ENCODE results near the gene ADAT3.

The ADAT3 gene

DNA sequence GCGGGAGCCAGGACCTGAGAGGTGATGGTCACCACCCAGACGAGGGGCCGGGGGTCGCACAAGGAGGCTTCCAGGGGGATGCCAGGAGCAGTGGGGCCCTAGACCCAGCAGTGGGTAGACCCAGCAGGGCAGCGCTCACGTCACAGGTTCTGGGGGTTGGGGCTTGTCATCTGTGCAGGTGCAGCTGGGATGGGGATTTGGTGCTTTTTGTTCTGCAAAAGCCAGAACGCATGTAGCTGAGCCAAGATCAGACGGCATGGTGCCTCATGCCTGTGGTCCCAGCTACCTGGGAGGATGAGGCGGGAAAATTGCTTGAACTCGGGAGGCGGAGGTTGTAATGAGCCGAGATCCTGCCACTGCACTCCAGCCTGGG, 50.9 kb downstream of the ADAT3 start:
- no peak overlapping the region for H3K4me3 ChIP-seq (ENCODE audit: low read length)
- no peak for DNase-seq (ENCODE audit: low read depth)
- TF ChIP-seq CTCF (IDR thresholded peaks at IDR 0.05; ENCODE audit: insufficient read depth, low read depth, low read length, missing control alignments) = no peak

DNA sequence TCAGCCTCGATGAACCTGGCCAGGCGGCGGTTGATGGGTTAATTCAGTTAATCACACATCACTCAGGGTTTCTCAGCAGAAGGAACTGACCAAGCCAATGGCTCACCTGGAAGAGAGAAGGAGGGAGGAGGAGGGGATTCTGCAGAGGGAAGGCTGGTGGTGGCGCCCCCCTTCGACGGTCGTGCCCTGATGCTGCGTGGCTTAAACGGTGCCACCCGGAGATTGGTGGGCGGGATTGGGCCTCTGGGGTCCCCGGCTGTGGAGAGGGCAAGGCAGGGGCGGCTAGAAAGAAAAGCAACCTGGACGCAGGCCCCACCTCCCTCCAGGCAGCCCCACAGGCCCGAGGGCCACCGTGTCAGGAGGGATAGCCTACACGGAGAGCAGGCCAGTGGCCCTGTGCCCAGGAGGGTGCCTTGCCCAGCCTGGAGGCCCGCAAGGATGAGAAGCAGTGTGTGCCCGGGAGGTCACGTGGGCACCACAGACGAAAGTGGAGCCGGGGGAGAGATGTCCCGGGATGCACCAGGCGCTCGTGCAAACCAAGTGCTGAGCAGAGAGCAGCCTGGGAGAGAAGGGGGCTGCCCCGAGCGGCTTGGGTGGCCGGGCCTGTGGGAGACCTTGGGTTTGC, 51.8 kb downstream of the ADAT3 start:
- DNase-seq (ENCODE audit: low read depth) = no peak
- no peak for TF ChIP-seq CTCF (IDR thresholded peaks at IDR 0.05; ENCODE audit: insufficient read depth, low read depth, low read length, missing control alignments)
- H3K4me3 ChIP-seq (ENCODE audit: low read length) = no peak overlapping the region

DNA sequence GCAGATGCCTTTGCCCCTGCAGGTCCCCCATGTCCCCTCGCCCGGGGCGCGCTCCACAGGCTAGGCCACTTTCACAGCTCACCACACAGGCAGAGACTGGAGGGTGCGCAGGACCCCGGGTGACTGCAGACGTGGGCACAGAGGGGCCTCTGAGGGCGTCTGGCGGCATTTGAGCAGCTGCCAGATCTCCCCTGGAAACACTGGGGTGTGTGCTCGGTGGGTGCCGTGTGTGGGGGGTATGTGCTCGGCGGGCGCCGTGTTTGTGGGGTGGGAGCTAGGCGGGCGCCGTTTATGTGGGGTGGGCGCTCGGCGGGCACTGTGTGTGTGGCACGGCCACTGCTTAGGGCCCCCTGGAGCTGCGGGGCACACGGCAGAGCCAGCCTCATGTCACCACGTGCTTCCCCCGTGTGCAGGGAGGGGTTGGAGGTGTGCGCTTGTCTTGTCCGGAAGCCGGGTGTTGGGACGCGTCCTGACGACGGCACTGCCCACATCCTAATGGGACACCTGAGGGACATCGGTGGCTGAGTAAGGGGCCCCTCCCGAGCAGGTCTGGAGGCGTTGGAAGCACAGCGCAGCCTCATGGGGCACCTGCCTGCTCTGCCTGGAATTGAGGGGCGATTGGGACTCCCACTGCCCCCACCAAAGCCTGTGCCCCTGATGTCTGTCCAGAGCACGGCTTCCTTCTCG, 52.5 kb downstream of the ADAT3 start:
- TF ChIP-seq CTCF (IDR thresholded peaks at IDR 0.05; ENCODE audit: insufficient read depth, low read depth, low read length, missing control alignments) = no peak
- DNase-seq (ENCODE audit: low read depth) = no peak
- no peak overlapping the region for H3K4me3 ChIP-seq (ENCODE audit: low read length)

DNA sequence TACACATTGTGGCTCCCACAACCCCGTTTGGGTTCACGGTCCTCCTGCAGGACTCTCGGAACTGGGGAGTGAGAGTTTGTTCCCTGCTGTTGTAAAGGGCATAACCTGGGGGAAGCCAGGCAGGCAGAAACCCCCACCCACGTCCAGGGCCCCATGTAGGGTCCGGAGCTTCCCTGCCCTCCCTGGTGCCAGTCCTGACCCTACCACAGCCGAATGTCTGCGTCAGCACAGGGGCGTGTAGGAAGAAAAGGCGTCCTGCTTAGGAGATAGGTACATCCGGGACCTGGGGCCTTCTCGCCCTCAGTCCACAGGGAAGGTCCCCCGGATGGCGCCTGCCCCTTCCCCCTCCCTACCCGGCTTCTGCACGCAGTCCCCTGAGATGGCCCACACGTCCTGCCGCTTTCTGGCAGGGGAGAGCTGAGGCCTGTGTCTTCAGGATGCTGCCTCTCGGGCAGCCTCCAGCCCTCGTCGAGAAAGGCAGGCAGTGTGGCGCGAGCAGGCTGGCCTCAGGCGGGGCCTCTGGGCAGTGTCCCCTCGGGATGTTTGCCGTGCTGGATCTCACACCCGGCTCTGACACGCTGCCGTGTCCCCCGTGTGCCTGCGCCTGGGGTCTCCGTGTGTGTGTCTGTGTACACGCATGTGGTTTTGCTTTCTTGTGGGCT, 54.9 kb downstream of the ADAT3 start:
- H3K4me3 ChIP-seq (ENCODE audit: low read length) = no peak overlapping the region
- no peak for TF ChIP-seq CTCF (IDR thresholded peaks at IDR 0.05; ENCODE audit: insufficient read depth, low read depth, low read length, missing control alignments)
- DNase-seq (ENCODE audit: low read depth) = no peak

- H3K4me3 ChIP-seq (ENCODE audit: low read length) = no peak overlapping the region
- DNase-seq (ENCODE audit: low read depth) = no peak
- TF ChIP-seq CTCF (IDR thresholded peaks at IDR 0.05; ENCODE audit: insufficient read depth, low read depth, low read length, missing control alignments) = no peak
Measured at GRCh38 chr19:1961000-1961883, 56.0 kb downstream of the ADAT3 start.

DNA sequence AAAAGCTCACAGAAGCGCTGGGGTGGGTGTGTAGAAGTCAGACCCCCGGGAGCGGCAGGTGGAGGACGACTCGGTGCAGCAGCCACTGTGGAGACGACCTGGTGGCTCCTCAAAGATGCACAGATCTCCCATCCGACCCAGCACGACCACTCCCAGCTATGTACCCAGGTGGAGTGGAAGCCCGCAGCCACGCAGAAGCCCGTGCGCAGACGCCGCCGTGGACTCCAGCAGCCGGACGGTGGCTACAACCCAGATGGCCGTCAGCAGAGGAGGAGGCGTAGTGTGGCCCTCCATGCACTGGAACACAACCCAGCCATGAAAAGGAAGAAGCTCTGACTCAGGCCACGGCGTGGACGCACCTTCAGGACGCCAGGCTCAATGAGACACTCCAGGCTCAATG, 57.5 kb downstream of the ADAT3 start:
- no peak for DNase-seq (ENCODE audit: low read depth)
- no peak overlapping the region for H3K4me3 ChIP-seq (ENCODE audit: low read length)
- no peak for TF ChIP-seq CTCF (IDR thresholded peaks at IDR 0.05; ENCODE audit: insufficient read depth, low read depth, low read length, missing control alignments)
